Suppressor macrophage treated with lipopolysaccharide for 1 hour (primary cell): ENCODE data around the gene KCTD3.

Source experiments
- DNase-seq, 3 donors: peaks; one replicate each; pipeline ENCODE4 v3.0.0-alpha.2; 2020 to 2022

KCTD3 gene

DNA sequence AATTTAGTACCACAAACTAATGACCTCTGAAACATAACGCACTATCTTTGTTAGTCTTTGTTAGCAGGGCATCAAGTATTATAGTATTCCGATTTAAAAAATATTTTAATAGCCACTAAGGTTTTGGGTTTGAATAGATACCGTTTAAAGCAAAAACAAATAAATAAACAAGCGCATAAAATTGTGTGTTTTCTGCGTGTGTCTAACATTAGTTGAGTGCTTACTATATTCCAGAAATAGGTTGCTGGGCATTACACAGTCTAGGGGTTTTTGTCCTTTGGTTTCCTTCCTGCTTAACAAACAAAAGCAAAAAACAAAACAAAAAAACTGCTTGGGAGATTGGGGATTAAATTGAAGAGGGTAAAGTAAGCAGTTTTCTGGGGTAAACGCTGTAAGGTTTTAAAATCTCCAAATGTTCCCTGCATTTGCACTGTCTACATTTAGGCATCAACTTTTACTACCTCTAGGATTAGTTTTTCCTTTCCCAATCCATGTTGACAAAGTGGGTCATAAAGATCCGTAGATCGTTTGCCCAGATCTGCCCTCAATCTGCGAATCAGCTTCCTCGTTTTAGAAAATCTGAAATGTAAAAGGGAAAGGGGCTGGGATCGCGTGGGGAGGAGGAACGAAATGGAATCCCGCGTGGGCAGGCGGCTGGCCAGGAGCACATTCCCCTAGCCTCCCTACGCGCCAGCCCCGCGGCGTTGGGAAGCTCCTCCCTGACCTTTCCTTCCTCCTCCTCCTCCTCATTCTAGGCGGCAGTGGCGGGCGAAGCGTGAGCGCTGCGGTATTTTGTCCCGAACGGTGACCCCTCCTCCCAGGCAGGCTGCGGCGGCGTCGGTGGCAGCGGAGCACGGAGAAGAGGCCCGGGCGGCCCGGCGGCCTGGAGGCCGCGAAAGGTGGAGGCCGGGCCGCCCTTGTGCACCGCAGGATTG is at the start of gene KCTD3:
Gene KCTD3 (plus strand): TSS at position 749 of the 935 bp plus-strand sequence. CDS start 382 bp downstream, outside the sequence.
- DNase-seq, result peak; percentile 78 to 88 (median 78)

- DNase-seq, result peak; percentile 7 to 27 (median 19)
Observed at GRCh38 chr1:215517441-215517891, 49.6 kb upstream of the KCTD3 start.

DNA sequence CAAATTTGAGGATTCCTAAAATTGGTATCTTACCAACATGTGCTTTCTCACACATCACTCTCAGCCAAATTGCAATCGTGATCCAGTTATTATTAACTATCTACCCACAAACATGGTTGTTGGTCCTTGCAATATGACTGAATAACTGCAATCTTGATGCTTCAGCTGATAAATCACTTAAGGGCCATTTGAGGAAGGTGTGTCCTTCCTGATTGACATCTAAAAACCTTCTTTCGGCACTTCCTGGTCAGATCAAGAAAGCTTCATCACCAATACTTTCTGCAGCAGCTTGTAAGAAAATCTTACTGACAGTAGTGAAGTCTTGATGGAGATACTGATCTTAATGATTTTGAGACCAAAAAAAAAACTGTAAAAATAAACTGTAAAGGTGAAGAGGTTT is 48.5 kb upstream of the KCTD3 start:
- DNase-seq, result no peak

- no peak for DNase-seq
Observed at GRCh38 chr1:215521279-215521678, 45.8 kb upstream of the KCTD3 start.

- peak in 1 of 3 donors; percentile 7 for DNase-seq
Observed at GRCh38 chr1:215523128-215523861, 43.8 kb upstream of the KCTD3 start.

DNA sequence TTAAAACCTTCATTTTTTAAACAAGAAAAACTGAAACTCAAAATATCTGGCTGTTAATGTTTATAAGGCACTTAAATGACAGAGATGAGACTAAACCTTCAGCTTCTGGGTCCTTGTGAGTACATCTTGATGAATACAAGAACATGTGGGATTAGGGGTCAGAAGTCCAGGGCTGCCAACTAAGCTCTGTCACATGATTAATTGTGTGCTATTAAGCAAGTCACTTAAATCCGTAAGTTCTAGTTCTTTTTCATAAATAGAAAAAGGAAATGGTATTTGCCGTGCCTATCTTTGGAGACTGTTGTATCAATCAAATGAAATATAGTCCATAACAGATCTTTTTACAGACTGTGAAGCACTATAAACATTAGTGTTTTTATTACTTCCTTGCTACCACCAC is 43.2 kb upstream of the KCTD3 start:
- peak; percentile 24 to 48 (median 29) for DNase-seq

DNA sequence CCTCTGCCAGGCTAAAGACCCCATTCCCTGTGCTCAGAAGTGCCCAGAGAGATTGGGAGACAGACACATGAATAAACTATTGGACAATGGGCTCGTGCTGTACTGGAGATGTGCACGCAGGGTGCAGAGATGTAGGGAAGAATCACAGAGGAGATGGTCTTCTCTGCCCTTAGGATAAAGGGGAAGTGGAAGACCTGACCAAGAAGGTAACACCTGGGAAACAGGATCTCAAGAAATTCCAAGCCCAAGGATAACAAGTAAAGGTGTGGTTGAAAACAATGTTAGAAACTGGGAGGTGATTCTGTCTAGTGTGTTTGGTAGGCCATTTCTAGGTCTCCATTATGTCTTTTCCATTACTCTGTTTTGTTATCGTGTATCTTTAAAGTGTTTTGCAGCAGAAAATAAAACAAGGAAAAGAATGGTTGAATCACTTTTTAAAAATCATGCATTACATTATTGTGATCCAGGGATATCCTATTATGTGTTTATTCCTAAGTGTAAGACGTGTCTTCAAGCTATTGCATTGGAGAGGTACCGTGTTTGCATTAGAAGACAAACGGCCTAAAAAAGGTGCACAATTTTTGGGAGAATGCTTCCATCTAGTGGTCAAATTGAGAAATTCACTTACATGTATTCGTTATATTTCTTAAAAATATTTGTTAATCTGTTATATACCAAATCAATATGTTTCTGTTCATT is 40.8 kb upstream of the KCTD3 start:
- peak; percentile 56 to 84 (median 83) for DNase-seq

GRCh38 chr1:215526846-215527151 is 40.3 kb upstream of the KCTD3 start:
- no peak for DNase-seq

DNA sequence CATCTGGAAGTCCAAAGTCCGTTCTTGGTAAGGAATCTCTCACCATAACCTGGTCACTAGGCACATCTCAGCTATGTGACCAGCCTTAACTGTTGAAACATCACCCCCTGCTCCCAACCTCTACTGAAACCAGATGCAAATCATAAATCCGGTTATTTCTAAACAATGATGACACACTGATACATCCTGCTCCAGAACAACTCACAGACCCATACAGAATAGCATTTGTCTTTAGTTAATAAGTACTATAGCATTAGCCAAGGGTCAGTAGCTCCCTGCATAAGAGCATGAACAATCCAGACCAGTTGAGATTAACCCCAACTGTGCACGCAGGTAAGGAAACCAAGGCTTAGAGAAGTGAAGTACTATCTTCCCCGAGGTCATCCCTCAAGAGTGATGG is 38.0 kb upstream of the KCTD3 start:
- no peak for DNase-seq

GRCh38 chr1:215529571-215529970 is 37.5 kb upstream of the KCTD3 start:
- DNase-seq, result no peak

DNA sequence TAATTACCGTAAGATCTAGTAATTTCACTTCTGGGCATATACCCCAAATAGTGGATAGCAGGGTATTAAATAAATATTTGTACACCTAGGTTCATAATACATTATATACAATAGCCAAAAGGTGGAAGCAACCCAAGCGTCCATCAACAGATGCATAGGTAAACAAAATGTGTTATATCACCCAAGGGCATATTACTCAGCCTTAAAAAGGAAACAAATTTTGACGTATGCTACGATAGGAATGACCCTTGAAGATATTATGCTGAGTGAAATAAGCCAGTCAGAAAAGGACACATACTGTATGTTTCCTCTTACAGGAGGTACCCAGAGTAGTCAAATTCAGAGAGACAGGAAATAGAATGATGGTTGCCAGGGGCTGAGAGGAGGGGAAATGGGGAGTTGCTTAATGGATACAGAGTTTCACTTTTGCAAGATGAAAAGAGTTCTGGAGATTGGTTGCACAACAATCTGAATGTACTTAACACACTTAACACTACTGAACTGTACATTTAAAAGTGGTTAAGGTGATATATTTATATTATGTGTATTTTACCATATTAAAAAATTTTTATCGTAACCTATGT is 36.6 kb upstream of the KCTD3 start:
- DNase-seq, result peak; percentile 4 to 47 (median 21)

GRCh38 chr1:215539803-215540570 is 27.1 kb upstream of the KCTD3 start:
- no peak for DNase-seq

- no peak for DNase-seq
Observed at GRCh38 chr1:215542301-215542700, 24.8 kb upstream of the KCTD3 start.

DNA sequence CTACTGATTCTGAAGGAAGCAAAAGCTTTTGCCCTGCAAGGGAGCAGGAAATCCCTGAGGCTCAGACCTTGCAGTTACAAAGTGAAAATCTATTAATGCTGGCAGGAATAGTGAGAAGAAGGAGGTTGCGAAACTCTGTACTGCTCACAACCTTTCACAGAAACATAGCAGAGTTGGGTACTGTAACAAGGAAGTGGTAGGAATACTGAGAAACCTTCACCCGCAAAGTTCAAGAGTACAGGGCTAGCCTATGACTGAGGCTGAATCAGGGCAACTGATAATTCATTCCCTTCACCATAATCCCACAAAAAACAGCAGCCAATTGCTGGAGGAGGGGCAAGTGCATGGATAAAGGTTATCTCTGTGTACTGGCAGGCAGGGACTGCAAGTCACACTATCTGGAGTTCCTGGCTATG is 23.9 kb upstream of the KCTD3 start:
- DNase-seq, result peak; percentile 33 to 59 (median 56)

- no peak for DNase-seq
Observed at GRCh38 chr1:215543806-215544205, 23.3 kb upstream of the KCTD3 start.

DNA sequence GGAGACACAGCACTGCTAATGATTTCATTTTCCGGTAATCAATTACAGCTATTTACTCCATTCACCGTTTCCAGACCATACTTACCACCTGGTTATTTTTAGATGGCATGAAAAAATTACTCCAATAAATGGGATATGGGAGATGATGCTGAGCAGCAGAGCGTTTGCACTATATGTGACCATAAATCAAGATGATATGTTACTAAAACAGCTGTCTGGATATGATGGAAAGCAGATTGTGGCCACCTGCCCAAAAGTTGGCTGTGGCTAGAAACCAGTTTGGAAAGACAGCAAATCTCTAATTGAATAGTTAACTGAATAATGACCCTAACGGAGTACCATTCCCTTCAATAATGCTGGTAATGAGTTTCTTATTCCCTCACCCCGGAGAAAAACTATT is 22.5 kb upstream of the KCTD3 start:
- DNase-seq, result no peak

DNA sequence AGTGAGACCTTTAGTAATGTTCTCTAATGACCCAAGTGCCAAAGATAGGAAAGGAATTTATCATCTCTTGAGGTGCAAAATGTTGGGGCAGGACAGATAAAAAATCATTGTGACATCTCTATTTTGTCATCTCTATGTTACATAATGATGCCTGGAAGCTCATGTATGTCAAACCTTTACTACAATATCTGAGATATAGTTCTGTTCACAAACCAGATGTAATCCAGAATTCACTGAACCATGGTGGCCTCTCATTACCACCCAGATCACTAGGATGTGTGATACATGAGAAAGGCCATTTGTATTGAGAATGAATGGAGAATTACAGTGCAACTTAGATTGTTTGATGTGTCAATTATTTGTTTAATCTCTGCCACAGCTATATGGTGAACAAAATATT is 22.0 kb upstream of the KCTD3 start:
- DNase-seq, result no peak

DNA sequence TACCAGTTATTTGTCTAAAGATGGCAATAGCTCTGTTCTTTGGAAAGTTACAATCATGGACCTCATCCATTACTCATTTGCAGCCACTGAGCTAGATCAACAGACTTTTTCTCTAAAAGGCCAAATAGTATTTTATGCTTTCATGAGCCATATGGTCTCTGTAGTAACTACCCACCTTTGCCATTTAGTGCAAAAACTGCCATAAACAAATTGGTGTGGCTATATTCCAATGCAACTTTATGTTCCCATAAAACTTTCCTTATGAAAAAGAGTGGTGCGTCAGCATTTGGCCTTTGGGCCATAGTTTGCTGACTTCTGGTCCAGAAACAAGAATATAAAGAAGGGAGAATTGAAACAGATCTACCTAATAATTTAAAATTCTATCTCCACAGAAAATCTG is 20.1 kb upstream of the KCTD3 start:
- no peak for DNase-seq

- DNase-seq, result no peak
Observed at GRCh38 chr1:215551806-215552205, 15.3 kb upstream of the KCTD3 start.

DNA sequence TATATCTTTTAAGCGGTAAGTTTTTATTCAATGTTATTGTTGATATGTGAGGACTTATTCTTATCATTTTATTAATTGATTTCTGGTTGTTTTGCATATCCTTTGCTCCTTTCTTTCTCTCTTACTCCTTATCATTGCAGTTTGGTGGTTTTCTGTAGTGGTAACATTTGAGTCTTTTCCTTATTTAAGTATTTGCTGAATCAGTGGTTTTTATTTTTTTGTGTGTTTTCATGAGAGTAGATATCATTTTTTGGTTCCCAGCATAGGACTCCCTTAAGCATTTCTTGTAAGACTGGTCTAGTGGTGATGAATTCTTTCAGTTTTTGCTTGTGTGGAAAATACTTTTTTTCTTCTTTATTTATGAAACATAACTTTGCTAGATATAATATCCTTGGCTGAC is 12.2 kb upstream of the KCTD3 start:
- no peak for DNase-seq

DNA sequence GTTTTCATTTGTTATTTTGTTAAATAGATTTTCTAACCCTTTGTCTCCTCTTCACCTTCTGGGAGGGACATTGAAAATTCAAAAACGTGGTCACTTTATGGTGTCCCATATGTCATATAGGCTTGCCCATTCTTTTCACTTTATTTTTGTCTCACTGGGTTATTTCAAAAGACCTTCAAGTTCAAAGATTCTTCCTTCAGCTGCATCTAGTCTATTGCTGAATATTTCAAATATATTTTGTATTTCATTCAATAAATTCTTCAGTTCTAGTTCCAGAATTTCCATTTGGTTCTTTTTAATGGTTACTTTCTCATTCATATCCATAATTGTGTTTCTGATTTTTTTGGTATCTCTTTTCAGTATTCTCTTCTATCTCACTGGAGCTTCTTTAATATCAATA is 11.6 kb upstream of the KCTD3 start:
- DNase-seq, result no peak

- DNase-seq, result no peak
Observed at GRCh38 chr1:215556996-215557395, 10.1 kb upstream of the KCTD3 start.
